HS-5 (cell line): ENCODE measurements around the gene PIAS1.
"Not testable (repeated sequence)": the region's sequence is repeated elsewhere in the genome, so short reads cannot be mapped to it uniquely, and the experiment has no call there.

Experiments used
- DNase-seq: peaks from one replicate; pipeline ENCODE4 v3.0.0-alpha.2; 2012; ENCODE audit warnings: low read depth

Gene PIAS1

DNA sequence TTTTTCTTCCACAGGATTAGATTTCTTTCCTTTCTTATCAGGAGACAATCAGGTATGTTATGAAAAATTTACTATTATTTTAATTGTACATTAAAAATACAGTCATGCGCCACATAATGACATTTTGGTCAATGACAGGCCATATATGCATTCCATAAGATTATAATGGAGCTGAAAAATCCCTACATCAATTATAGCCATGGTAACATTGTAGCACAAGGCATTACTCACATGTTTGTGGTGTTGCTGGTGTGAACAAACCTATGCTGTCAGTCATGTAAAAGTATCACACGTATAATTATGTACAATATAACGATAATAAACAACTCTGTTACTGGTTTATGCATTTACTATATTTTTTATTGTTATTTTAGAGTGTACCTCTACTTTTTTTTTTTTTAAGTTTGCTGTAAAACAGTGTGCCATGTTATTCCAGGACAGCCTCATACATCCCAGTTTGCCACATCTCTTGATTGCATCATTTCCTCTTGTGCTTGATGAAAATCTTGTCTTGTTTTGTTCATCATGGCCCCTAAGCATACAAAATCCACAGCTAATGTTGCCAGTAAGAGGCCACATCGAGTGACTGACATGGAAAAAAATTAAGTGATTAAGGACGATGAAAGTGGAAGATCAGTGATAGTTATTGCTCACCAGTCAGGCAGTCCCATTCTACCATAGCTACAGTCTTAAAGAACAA is 129.7 kb downstream of the PIAS1 start:
- DNase-seq, result no peak

DNA sequence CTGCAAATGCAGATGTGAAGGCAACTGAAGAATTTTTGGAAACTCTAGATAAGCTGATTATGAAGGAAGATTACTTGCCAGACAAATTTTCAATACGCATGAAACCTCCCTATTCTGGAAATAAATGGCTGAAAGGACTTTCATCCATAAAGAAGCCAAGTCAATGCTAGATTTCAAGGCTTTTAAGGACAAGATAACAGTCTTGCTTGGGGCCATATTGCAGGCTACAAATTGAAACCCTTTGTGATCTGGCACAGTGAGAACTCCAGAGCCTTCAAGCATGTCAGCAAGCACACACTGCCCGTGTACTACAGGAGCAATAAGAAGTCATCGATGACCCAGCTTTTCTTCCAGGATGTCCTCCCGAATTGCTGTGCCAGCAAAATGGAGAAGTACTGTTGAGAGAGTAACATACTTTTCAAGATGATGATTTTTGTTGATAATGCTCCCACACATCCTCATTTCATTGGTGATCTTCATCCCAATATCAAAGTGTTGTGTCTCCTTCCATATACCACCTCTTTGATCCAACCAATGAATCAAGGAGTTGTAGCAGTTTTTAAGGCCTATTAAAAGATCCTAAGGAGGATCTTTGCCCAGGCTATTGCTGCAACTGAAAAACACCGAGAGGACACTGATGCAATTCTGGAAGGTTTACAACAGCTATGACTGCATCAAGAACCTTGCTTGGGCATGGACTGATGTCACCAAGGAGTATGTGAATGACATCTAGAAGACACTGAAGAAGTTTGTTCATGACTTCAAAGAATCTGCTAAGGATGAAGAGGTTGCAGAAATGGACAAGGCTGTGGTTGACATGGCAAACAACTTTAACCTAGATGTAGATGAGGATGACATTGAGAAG is 130.7 kb downstream of the PIAS1 start:
- no peak for DNase-seq

DNA sequence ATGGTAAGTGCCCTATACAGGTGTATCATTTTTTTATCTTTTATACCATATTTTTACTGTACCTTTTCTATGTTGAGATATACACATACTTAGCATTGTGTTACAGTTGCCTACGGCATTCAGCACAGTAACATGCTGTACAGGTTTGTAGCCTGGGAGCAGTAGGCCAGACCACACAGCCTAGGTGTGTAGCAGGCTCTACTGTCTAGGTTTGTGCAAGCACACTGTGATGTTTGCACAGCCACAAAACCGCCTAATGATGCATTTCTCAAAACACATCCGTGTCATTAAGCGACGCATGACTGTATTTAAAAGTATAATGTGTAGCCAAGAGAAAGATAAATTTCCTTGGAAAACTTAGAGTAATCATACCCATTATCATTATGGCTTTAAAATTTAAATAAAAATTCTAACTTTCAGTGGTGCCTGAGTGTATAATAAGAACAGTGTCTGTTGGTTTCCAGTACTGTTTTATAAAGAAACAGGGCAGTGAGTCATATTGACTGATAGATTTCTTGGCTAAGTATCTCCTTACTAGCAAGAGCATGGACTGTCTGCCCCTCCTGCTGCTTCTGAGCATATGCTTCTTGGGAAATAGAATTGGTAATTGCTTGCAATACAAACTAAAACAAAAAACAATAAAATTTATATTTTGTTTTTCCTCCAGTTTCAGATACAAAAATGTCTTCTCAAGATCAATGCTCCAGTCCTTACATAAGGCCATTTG is 132.7 kb downstream of the PIAS1 start:
- no peak for DNase-seq

DNA sequence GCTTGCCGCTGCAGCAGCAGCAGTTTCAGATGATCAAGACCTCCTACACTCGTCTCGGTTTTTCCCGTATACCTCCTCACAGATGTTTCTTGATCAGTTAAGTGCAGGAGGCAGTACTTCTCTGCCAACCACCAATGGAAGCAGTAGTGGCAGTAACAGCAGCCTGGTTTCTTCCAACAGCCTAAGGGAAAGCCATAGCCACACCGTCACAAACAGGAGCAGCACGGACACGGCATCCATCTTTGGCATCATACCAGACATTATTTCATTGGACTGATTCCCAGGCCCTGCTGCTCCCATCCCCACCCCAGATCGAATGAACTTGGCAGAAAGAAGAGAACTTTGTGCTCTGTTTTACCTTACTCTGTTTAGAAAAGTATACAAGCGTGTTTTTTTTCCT is 133.4 kb downstream of the PIAS1 start:
- DNase-seq, result no peak

DNA sequence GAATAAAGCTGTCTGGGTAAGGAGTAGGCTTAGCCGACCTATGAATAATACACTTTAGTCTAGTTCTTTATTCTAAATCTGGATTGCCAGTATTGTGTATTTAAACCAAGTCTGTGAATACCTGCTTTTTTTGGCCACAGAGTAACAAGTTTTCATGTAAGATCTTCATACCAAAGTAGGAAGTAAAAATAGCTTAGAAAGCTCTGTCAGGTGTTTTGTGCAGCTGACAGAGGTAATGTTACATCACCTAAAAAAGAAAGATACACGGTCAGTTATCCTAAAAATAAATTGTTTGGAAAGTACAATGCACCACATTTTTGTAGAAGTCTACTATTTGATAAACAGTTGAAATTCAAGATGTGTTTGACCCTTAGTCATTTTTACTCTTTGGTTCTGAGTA is 134.5 kb downstream of the PIAS1 start:
- DNase-seq, result no peak

GRCh38 chr15:68190048-68190447 is 135.9 kb downstream of the PIAS1 start:
- DNase-seq, result no peak

DNA sequence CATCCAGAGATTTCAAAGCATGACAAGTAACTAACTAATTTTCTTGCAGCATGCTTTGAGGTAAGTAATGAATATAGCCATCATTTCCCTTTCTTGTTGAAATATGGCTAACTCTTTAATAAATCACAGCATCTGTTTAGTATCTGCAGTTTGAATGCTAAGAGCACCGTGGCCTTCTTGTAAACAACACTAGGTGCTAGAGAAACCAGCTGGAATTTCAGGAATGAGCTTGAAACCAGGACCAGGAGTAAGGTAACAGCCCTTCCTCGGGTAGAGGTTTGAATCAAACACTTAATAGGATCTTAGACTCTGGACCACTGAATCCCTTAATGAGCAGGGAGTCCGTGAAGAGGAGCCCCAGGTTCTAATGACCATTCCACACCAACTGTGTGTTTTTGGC is 137.4 kb downstream of the PIAS1 start:
- DNase-seq, result no peak

DNA sequence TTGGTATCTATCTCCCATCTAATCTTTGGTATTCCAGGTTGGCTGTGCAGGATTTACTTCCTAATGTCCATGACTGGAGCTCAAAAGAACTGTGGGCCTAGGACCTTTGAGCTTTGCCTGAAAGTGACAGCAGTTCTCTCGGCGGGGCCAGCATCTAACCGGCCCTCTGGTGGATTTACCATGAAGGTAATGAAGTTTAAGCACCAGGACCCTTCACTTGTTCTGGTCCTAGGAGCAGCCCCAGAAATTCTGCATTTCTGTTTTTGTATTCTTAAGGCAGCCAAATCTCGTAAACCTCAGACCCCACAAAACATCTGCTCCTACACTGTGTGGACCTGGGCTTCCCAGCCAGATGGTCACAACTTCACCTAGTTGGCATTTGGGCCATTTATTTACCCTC is 138.0 kb downstream of the PIAS1 start:
- DNase-seq, result no peak

DNA sequence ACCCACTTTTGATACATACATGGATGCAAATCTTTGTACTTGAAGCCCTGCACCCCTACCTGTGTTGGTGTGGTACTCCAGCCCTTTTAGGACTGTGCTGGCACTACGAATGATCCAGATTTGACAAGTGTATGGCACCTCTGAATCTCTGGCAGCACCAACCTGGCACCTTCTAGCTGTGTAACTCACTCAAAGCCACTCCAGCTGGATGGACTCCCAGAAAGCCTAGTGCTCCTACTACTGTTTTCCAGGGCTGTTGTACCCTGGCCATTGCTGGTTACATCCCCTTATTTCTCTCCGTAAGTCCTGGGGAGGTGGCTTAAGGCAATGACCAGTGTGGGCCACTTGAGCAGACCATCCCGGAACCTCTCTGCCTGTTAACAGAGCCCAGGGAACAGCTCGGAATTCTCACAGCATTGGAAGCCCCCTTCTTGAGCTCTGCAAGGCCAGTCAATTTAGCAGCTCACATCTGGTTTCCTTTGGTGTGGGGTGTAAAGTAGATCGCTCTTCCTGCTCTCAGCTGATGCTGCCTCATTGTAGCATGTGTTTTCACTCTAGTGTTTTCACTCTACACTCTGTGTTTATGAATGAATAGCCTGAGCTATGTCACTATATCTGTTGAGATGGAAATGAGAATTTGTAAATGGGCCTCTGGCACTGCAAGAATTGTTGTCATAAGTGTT is 138.8 kb downstream of the PIAS1 start:
- DNase-seq, result no peak

- no peak for DNase-seq
Measured at GRCh38 chr15:68195336-68196112, 141.4 kb downstream of the PIAS1 start.

- DNase-seq, result no peak
Measured at GRCh38 chr15:68196445-68197169, 142.5 kb downstream of the PIAS1 start.

GRCh38 chr15:68197170-68197492 is 143.0 kb downstream of the PIAS1 start:
- no peak for DNase-seq

- no peak for DNase-seq
Measured at GRCh38 chr15:68197661-68198437, 143.7 kb downstream of the PIAS1 start.

DNA sequence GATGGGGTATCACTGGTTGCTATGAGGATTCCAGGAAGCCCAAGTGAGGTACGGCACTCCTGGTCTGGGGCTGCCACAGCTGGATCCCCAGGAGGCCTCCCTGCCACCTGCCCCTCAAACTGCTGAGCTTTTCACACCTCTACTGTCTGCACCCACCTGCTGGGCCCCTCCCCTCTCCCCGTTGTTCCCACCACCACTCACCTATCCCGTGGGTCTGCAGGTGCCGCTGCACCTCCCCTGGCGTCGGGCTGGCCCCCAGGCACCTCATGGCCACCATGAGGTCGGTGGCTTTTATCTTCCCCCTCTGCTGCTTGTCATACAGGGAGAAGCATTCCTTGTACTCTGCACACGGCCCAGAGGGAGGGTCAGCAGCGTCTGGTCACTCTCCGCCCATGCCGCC is 145.2 kb downstream of the PIAS1 start:
- DNase-seq, result no peak

- DNase-seq, result no peak
Measured at GRCh38 chr15:68200016-68200861, 146.1 kb downstream of the PIAS1 start.

DNA sequence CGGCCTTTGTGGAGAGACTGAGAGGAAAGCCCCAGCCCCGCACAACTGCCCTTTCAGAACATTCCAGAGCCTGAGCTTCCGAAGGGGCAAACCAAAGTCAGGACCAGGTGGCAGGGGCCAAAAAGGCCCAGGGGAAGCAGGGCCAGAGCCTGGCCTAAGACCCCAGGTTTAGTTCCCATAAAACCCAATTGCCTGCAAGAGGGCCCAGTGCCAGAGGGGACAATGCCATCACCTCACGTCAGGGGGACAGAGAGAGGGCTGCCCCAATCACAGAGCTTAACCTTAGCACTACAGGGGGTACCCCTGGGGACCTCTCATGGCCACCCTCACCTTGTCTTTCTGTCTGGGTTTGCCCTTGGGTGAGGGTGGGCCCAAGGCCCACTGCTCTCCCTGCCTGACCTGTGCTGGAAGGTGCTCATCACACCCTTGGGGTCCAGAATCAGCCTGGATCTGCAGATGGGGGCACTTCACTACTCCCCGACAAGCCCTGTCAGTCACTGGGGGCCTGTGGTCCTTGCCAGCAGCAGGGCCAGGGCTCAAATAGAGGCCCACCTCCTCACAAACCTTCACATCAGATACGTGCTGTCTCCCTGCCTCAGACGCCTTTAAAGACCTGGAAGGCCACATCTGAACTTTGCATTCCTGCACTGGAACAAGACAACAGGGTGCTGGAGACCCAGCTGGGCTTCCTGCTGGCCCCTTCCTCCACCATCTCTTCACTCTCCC is 147.2 kb downstream of the PIAS1 start:
- DNase-seq, result no peak

DNA sequence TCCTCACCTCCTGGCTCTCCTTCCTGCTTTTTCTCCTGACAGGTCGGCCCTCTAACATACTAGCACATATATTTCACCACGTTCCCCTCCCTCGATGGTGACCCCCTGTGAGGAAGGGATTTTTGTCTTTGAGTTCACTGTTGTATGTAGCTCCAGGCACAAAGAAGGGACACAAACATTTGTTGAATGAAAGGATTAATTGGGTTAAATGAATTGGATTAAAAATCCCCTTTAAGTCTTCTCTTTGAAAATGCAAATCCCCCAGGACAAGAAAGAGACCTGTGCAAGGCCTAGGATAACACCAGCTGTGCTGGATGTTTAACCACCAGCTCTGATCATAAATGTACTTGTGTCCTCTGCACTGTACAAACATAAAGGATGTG is 147.8 kb downstream of the PIAS1 start:
- no peak for DNase-seq

DNA sequence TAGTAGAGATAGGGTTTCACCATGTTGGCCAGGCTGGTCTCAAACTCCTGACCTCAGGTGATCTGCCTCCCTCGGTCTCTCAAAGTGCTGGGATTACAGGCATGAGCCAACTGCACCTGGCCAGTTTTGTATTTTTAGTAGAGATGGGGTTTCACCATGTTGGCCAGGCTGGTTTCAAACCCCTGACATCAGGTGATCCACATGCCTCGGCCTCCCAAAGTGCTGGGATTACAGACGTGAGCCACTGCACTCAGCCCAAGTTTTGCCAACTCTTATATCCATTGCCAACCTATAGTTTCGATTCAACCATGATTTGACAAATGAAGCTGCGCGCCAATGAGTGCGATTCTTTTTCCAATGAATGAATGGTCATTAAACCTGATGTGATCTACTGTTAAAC is 148.9 kb downstream of the PIAS1 start:
- DNase-seq, result not testable (repeated sequence)

- no peak for DNase-seq
Measured at GRCh38 chr15:68203486-68203885, 149.4 kb downstream of the PIAS1 start.
